Nephron progenitor cell (in vitro differentiated cells): ENCODE data around the gene TMEM258.

Experiments used
- DNase-seq: peaks from one replicate; pipeline ENCODE4 v3.0.0; 2021
- H3K27ac Mint-ChIP-seq: 2 replicates; pipeline ENCODE4 v1.8.0; 2021; ENCODE audit warnings: mild to moderate bottlenecking, moderate library complexity, mixed read lengths
- H3K27me3 Mint-ChIP-seq: 2 replicates; pipeline ENCODE4 v1.8.0; 2021; ENCODE audit warnings: mild to moderate bottlenecking, low read depth, mixed read lengths; ENCODE audit not compliant: poor library complexity
- H3K36me3 Mint-ChIP-seq: 2 replicates; pipeline ENCODE4 v1.8.0; 2021; ENCODE audit warnings: low read depth, mixed read lengths
- H3K4me1 Mint-ChIP-seq: 2 replicates; pipeline ENCODE4 v1.8.0; 2021; ENCODE audit warnings: mixed read lengths
- H3K4me3 Mint-ChIP-seq: 2 replicates; pipeline ENCODE4 v1.8.0; 2021; ENCODE audit warnings: mild to moderate bottlenecking, moderate library complexity, mixed read lengths
- H3K9me3 Mint-ChIP-seq: 2 replicates; pipeline ENCODE4 v1.8.0; 2021; ENCODE audit warnings: mild to moderate bottlenecking, moderate library complexity, mixed read lengths
- CTCF ChIP-seq: fragments of 200-600 bp; sonication (generic); IDR thresholded peaks from 2 replicates; pipeline ENCODE4 v1.5.0; 2021; ENCODE audit warnings: antibody characterized with exemption

Gene TMEM258

GRCh38 chr11:61743486-61744095, 48.8 kb downstream of the TMEM258 start:
- H3K27me3 Mint-ChIP-seq = peaks cover 3% of the 10 kb centered on the region
- H3K9me3 Mint-ChIP-seq = no peaks in the 10 kb centered on the region
- no peak for TF ChIP-seq CTCF
- no peak overlapping the region for H3K27ac Mint-ChIP-seq
- no peak for DNase-seq
- H3K4me3 Mint-ChIP-seq = no peak overlapping the region
- H3K4me1 Mint-ChIP-seq = peaks cover 18% of the 10 kb centered on the region
- H3K36me3 Mint-ChIP-seq = peaks cover 7% of the 10 kb centered on the region

- Mint-ChIP-seq H3K4me1 (peaks cover 11% of the 10 kb centered on the region), H3K36me3 (peaks cover 7% of the 10 kb centered on the region), H3K4me3 (no peak overlapping the region), H3K9me3 (no peaks in the 10 kb centered on the region), H3K27ac (no peak overlapping the region), H3K27me3 (peaks cover 3% of the 10 kb centered on the region)
- TF ChIP-seq CTCF = no peak
- no peak for DNase-seq
Observed at GRCh38 chr11:61742391-61742790, 50.0 kb downstream of the TMEM258 start.

- Mint-ChIP-seq H3K27me3 (no peaks in the 10 kb centered on the region), H3K27ac (no peak overlapping the region), H3K4me3 (no peak overlapping the region), H3K36me3 (peaks cover 7% of the 10 kb centered on the region), H3K9me3 (no peaks in the 10 kb centered on the region), H3K4me1 (no peaks in the 10 kb centered on the region)
- no peak for DNase-seq
- TF ChIP-seq CTCF = no peak
Observed at GRCh38 chr11:61739966-61740365, 52.4 kb downstream of the TMEM258 start.

GRCh38 chr11:61739413-61739812, 53.0 kb downstream of the TMEM258 start:
- Mint-ChIP-seq H3K9me3 (no peaks in the 10 kb centered on the region), H3K27me3 (peaks cover under 1% of the 10 kb centered on the region), H3K4me3 (no peak overlapping the region), H3K27ac (no peak overlapping the region), H3K4me1 (no peaks in the 10 kb centered on the region), H3K36me3 (peaks cover 7% of the 10 kb centered on the region)
- TF ChIP-seq CTCF = no peak
- DNase-seq = no peak
